Fibroblast of mammary gland (primary cell): ENCODE measurements around the gene LMO1.

Experiments used
- DNase-seq: peaks from one replicate; pipeline ENCODE4 v3.0.0-alpha.2; 2010; ENCODE audit warnings: low read depth
- H3K4me3 ChIP-seq: 2 replicates; pipeline ENCODE4 v1.5.1; 2011; ENCODE audit warnings: low read depth, mild to moderate bottlenecking, low read length, moderate library complexity; ENCODE audit not compliant: control insufficient read depth
- TF ChIP-seq, protein P1 (sequence below): conservative IDR thresholded peaks from 2 replicates; pipeline ENCODE4 v1.5.1; 2011; ENCODE audit warnings: low read depth, low read length, inconsistent platforms; ENCODE audit not compliant: control insufficient read depth, insufficient read depth

The LMO1 gene

DNA sequence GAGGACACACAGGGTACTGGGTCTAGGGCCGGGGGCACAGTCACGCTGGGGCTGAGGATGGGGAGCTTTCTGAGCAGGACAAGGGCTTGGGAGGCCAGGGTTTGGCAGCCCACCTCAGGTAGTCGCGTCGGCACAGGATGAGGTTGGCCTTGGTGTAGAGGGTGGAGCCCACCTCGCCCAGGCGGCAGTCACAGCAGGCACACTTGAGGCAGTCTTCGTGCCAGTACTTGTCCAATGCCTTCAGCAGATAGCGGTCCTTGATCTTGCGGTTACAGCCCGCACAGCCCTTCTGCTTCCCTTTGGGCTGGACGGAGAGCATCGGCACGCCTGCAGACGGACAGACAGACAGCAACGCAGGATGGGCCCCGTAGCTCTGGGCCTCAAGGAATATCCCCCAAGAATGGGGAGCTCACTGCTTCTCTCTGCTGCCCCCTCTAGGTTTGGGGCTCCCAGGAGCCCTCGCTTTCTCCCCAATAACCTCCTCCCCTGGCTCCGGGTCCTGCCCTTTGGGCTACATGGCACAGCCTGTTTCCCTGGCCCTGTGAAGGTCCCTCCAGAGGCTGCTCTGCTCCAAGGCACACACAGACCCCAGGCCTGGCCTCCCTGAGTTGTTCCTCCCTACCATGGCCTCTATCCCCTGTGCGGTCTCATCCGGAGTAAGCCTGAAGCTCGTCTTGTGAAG, 33.4 kb downstream of the LMO1 start:
- TF ChIP-seq, protein P1, sequence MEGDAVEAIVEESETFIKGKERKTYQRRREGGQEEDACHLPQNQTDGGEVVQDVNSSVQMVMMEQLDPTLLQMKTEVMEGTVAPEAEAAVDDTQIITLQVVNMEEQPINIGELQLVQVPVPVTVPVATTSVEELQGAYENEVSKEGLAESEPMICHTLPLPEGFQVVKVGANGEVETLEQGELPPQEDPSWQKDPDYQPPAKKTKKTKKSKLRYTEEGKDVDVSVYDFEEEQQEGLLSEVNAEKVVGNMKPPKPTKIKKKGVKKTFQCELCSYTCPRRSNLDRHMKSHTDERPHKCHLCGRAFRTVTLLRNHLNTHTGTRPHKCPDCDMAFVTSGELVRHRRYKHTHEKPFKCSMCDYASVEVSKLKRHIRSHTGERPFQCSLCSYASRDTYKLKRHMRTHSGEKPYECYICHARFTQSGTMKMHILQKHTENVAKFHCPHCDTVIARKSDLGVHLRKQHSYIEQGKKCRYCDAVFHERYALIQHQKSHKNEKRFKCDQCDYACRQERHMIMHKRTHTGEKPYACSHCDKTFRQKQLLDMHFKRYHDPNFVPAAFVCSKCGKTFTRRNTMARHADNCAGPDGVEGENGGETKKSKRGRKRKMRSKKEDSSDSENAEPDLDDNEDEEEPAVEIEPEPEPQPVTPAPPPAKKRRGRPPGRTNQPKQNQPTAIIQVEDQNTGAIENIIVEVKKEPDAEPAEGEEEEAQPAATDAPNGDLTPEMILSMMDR = no peak
- no peak for DNase-seq
- no peak overlapping the region for H3K4me3 ChIP-seq

DNA sequence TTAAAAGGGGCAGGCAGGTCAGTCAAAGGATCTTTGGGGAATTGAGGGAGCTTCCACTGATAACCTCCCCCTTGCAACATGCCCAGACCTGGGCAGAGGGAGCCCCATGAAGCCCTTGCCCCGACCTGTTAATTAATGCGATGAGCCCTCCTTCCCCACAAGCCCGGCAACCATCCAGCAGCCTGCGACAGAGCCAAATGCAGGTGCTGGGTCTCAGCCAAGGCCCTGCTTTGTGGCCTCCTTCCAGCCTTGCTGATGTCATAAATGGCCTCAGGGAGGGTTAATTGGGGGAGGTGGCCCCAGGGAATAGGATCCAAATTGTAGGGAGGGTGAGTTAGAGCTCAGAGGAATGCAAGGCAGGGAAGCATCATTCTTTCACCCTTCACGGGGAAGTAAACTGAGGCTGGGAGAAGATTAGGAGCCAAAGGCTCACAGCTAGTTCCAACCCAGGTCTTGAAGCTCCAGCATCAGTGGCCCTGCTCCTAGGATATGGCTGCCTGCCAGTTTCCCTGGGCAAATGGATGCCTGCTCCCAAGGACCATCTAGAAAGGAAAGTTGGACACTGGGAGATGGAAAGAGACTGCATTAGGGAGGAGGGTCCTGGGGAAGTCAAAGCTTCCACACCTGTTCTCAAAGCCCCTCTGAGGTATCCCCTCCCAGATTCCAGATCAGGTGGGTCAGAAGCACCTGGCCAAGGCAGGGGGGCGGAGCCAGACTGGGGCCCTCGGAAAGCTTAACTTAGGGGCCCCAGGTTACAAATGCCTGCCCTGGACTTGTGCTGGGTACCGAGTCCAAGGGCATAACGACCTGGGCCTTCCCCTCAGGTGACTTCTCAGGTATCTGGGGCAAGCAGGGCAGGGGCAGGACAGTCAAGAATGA, 34.1 kb downstream of the LMO1 start:
- peak; percentile 6 for DNase-seq
- no peak overlapping the region for H3K4me3 ChIP-seq
- TF ChIP-seq, protein P1 = no peak

DNA sequence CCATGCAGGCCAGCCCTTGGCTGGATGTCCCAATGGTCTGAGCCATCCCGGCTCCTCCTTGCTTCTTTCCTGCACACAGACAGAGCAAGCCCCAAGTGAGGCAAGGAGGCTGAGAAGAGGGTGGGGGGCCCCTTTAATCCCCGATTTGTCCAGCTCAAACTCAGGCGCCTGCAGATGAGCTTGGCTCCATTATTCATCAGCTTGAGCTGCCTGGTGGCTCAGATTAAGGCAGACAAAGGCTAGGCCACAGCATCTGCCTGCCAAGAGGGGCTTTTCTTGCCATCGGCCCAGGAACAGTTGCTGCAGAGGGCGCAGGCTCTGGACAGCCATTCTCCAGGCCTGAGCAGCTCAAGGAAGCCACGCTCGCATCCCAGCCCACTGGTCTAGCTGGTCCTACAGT, 35.4 kb downstream of the LMO1 start:
- H3K4me3 ChIP-seq = no peak overlapping the region
- TF ChIP-seq, protein P1 = no peak
- DNase-seq = no peak

DNA sequence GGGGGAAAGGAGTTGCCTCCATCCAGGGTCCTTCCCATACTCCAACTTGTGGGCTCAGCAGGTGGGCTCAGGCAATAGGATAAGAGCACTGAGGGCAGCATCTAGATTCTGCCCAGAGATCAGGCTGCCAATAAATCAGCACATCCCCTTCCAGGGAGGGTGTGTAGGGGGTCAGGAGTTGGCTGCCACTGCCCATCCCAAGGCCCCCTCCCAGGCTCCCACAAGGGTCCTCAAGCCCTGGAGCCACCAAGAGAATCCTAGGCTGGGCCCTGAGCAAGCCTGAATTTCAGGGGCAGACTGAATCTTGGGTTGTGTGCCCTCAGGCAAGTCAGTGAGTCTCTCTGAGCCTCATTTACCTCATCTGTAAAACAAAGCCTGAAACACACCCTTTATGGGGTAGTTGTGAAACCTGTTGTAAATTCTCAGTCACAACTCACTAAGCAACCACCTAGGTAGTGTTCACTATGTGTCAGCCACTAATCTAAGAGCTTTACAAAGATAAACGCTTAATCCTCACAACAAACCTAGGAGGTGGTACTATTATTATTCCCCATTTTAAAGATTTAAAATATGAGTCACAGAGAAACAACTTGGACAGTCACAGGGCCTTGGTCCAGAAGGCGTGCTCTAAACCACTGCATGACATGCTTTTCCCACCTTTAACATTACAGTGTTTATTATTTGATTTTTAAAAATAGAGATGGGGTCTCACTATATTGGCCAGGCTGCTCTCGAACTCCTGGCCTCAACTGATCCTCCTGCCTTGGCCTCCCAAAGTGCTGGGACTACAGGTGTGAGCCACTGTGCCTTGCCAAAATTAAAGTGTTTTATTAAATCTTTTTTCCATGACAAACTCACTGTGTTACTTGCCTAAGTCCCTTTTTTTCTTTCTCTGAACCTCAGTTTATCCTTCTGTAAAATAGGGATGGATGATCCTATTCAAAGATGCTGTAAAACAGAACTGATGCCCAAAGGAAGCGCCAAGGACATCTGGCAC, 36.2 kb downstream of the LMO1 start:
- no peak for DNase-seq
- TF ChIP-seq, protein P1 = no peak
- H3K4me3 ChIP-seq = no peak overlapping the region

DNA sequence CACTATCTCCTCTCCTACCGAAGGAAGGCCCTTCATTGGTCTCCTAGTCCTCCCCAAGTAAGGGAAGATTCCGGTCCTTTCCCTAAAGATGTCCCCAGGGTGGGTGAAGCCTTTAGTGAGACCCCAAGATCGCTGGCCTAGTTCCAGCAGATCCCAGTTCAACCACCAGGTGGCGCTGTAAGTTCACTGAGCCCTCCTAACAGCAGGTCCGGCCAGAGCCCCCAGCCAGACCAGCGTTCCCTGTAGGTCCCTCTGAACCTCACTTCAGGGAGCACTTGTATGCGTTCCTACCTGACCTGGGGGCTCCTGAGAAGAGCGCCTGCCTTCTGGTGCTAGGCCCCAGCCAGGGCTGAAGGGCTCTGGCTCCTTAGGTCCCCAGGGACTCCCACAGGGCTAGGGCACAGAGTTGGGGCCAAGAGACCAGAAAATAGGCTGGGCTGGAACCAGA, 38.1 kb downstream of the LMO1 start:
- H3K4me3 ChIP-seq = no peak overlapping the region
- peak; percentile 61 for DNase-seq
- TF ChIP-seq, protein P1 = peak; percentile 84

DNA sequence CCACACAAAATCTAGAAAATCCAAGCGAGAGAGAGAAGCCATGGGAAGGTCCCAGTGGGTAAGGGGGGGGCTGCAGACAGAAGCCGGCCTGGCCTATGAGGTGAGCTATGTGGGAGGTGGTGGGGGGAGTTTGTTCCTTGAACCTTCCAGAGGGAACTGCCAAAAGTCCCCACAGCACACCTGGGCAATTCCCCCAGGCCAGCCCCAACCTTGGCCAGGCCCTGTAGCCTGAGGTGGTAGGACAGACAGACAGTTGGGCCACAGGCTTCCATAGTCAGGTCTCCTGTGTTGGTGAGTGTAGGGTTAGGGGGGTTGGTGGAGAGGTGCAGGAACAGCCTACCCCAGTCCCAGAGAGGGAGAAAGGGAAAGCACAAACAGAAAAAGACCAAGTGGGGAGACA, 39.0 kb downstream of the LMO1 start:
- TF ChIP-seq, protein P1 = no peak
- no peak overlapping the region for H3K4me3 ChIP-seq
- DNase-seq = no peak
